SK-N-MC (cell line): ENCODE measurements around the gene POC1A.

Experiments used
- DNase-seq: peaks from one replicate; pipeline ENCODE4 v3.0.0-alpha.2; 2011; ENCODE audit warnings: low read depth, low spot score
- H3K27ac ChIP-seq: fragments of 200-600 bp; sonication (generic); 2 replicates; pipeline ENCODE4 v1.5.1; 2016; ENCODE audit warnings: mixed run types
- H3K36me3 ChIP-seq: fragments of 200-600 bp; sonication (generic); 2 replicates; pipeline ENCODE4 v1.6.1; 2017; ENCODE audit warnings: antibody characterized with exemption, low read length, mixed read lengths; ENCODE audit not compliant: insufficient read depth
- H3K4me3 ChIP-seq: fragments of 200-600 bp; sonication (generic); 2 replicates; pipeline ENCODE4 v1.5.1; 2016
- H3K9ac ChIP-seq: fragments of 200-600 bp; sonication (generic); 2 replicates; pipeline ENCODE4 v1.8.0; 2017; ENCODE audit warnings: mixed run types, mixed read lengths; ENCODE audit not compliant: insufficient read length
- H3K9me3 ChIP-seq: fragments of 200-600 bp; sonication (generic); 2 replicates; pipeline ENCODE4 v1.6.1; 2017; ENCODE audit warnings: low read depth, mild to moderate bottlenecking, antibody characterized with exemption, low read length, moderate library complexity, mixed read lengths
- EZH2 ChIP-seq: fragments of 200-600 bp; sonication (generic); IDR thresholded peaks from one replicate; pipeline ENCODE4 v1.6.1; 2017; ENCODE audit warnings: antibody characterized with exemption
- FOXP2 ChIP-seq: optimal IDR thresholded peaks from 2 replicates; pipeline ENCODE3; 2011; ENCODE audit warnings: mild to moderate bottlenecking, moderate library complexity; ENCODE audit not compliant: insufficient read depth; ENCODE audit errors: extremely low read length, control extremely low read depth
- POLR2AphosphoS5 ChIP-seq: IDR thresholded peaks from 2 replicates; pipeline ENCODE4 v1.6.1; 2012; ENCODE audit warnings: mild to moderate bottlenecking, low read depth, low read length, borderline replicate concordance

POC1A gene

DNA sequence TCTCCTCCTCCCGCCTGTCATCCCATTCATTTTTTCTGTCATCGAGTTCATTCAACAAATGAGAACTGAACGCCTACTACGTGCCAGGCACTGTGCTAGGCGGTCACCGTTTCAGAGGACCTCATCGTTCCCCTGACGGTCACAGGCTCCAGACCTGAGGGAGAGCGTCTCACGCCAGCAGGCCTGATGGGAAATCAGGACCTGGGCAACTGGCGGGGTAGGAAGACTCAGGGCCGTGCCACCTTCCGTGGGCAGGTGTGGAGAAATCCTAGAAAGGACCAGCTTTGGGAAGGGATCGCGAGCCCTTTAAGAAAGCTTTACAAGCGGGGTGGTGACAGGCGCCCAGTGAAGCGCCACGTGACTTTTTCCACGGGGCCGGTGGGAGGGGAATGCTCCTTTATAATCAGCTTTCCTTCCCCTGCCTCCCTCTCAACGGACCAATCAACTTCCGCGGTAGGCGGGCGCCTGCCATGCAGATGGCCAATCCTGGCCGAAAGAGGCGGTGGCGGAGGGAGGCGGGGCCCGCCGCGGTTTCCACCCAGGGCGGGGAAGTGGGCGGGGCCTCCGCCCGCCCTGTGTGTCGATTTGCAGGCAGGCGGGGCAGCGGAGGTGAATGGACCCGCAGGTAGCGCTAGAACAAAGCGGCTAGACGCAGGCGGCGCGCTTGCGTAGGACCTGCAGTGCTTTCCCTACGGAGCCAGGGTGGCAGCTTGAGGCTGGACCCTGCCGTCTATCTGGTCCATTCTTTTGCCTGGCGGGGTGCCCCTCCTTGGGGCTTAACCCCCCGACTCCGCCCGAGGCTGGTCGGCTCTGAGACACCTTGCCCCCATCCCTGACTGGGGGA, 97.0 kb downstream of the POC1A start:
- H3K9me3 ChIP-seq, result no peaks in the 10 kb centered on the region
- TF ChIP-seq POLR2AphosphoS5, result peak; percentile 28; the same call in 1 of the 2 replicates
- TF ChIP-seq EZH2, result no peak
- peaks cover 13% of the 10 kb centered on the region; the same call in 1 of the 2 replicates for H3K36me3 ChIP-seq
- peak; percentile 85 for DNase-seq
- peak overlapping the region; percentile 79 for H3K4me3 ChIP-seq
- peak overlapping the region; percentile 32 for H3K9ac ChIP-seq
- H3K27ac ChIP-seq, result peak overlapping the region; percentile 60; the same call in 1 of the 2 replicates

DNA sequence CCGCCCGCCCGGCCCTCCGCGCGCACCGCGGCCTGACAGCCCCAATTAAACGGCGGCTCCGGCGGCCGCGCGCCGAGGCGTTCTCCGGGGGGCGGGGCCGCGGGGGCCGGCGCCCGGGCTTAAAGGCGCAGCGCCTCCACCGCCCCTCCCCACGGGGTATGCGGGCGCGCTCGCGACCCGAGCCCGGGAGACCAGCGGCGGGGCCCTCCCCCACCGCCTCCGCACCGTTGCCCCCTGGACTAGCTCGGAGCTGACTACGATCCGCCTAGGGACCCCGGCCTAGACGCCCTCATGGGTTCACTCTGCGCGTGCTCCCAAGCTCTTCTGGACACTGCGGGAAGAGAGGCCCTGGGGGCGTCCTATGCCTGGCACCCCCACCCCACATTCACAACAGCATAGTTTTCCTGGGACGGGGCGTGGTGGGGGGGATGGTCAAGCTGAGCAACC, 97.7 kb downstream of the POC1A start, which contains the start of gene DUSP7:
DUSP7 (minus strand) TSS at position 51 of the 447 bp plus-strand sequence. CDS start 205 bp downstream, outside the sequence.
- no peak for DNase-seq
- Histone ChIP-seq H3K4me3 (peak within 1 kb of the TSS; percentile 83), H3K27ac (peak within 1 kb of the TSS; percentile 60; the same call in 1 of the 2 replicates), H3K36me3 (peaks cover 19% of the 10 kb centered on the region; the same call in 1 of the 2 replicates), H3K9me3 (no peaks in the 10 kb centered on the region), H3K9ac (peak within 1 kb of the TSS; percentile 81)
- TF ChIP-seq POLR2AphosphoS5 (no peak), EZH2 (no peak), FOXP2 (no peak)

DNA sequence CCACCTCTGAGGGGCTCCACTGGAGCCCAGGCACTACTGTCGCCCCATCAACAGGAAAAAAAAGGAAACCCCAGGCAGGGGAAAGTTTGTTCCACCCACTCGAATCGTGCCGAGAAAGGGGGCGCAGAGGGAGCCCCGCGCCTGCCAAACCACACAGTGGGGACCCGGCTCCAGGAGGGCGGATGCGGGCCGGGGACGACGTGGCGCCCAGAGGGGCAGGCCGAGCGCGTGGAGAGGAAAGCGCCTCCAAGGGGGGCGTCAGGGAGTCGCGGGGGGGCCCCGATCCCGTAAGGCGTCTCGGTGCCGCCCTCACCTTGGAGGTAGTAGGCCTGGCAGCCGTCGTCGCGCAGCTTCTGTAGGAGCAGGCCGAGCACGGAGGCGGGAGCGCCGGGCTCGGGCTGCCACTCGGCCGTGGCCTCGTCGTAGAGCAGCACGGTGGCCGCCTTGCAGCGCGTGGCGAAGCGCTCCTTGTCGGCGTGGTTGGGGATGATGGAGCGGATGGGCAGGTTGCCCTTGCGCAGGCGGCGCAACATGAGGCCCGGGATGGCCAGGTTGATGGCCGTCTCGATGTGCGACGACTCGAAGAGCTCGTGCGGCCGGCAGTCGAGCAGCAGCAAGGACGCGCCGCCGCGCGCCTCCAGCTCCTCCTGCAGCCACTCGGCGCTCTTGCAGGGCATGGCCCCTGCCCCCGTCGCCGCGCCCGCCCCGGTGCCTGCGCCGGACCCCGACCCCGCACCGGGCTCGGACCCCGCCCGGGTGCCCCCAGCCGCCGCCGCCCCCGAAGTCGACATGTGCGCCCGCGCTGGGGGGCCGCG, 98.5 kb downstream of the POC1A start:
- peak overlapping the region; percentile 81 for H3K9ac ChIP-seq
- no peak for DNase-seq
- TF ChIP-seq FOXP2 (no peak), POLR2AphosphoS5 (peak; percentile 11; the same call in 1 of the 2 replicates)
- H3K27ac ChIP-seq, result no peak overlapping the region
- H3K9me3 ChIP-seq, result no peaks in the 10 kb centered on the region
- H3K36me3 ChIP-seq, result peaks cover 27% of the 10 kb centered on the region; the same call in 1 of the 2 replicates
- peak overlapping the region; percentile 83 for H3K4me3 ChIP-seq

DNA sequence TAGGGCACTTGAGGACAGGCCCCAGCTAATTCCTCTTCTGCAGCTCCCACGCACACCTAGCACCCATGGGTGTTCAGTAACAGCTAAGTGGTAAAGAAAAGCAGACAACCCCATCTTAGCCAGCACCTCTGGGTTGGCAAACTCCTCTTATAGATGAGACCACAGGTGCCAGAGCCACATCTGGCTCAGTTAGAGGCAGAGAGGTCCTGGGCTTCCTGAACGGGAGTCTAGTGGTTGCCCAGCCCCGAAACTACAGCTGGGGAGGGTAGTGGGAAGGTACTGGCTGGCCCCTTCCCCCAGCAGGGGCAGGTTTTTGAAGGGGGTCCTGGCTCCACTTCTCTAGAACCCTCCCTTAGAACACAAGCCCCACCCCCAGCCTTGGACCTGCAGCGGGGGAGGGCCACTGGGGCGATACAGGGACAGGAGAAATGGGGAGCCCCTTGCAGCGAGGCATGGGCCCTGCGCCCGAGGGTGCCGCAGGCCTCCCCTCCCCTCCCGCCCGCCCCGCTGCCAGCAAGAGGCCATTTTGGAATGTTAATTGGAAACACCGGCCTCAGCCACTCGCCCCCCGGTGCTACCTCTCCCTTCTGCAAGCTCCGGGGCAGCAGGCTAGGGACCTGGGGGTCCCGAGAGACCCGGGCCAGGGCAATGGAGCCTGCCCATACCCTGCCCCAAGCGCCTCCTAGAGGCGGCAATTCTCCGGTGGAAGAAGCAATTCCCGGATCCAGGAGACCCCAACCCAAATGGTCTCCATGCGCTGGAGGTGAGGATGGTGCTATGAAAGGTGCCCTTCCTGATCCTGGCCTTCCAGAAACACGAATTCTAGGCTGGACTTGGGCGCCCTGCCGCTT, 99.3 kb downstream of the POC1A start:
- Histone ChIP-seq H3K36me3 (peaks cover 28% of the 10 kb centered on the region; the same call in 1 of the 2 replicates), H3K4me3 (peak overlapping the region; percentile 83), H3K9ac (peak overlapping the region; percentile 81), H3K27ac (no peak overlapping the region), H3K9me3 (no peaks in the 10 kb centered on the region)
- TF ChIP-seq POLR2AphosphoS5 (no peak), EZH2 (no peak), FOXP2 (no peak)
- DNase-seq, result no peak

DNA sequence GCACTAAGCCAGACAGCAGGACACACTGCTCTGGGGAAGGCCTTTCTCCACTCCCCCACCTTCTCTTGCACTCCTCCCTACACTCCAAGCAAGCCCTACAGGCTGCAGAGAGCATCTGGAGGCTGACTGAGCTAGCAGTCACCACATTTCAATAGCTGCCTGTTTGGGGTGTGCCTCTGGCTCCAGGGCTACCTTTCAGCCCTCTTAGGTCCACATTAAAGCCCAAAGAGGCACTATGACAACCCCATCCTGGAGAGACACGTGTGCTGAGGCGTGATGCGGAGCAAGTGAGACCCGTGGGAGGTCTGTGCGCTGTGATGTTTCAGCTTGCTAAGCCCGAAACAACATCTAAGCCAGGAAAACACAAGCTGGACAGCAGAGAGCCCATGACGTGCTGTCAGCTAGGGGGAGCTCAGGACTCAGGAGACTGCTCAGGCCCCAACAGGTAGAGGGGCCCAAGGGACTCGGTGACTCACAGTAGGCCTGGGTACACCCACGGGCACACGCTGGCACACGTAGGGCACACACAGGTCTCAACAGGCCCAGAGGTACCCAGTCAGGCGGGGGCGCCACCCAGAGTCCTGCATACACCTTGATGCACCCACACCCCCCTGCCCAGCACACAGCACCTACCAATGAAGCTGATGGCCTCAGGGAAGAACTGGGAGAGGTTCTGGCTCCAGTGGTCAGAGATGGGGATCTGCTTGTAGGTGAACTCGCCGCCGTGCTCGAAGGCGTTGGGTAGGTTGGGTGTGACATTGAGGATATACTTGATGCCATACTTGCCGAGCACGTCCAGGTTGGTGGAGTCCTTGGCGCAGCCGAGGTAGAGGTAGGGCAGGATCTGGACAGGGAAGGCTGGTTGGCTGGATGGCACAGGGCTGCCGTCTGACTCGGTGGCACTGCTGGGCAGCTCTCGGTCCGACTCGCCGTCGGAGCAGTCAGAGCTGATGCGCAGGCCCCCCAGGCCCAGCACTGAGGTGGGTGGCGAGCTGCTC, 100.6 kb downstream of the POC1A start:
- Histone ChIP-seq H3K4me3 (peak overlapping the region; percentile 83), H3K9ac (no peak overlapping the region), H3K9me3 (no peaks in the 10 kb centered on the region), H3K36me3 (peaks cover 28% of the 10 kb centered on the region; the same call in 1 of the 2 replicates), H3K27ac (peak overlapping the region; percentile 9; the same call in 1 of the 2 replicates)
- TF ChIP-seq FOXP2, result no peak
- TF ChIP-seq EZH2, result no peak
- TF ChIP-seq POLR2AphosphoS5, result no peak
- no peak for DNase-seq

DNA sequence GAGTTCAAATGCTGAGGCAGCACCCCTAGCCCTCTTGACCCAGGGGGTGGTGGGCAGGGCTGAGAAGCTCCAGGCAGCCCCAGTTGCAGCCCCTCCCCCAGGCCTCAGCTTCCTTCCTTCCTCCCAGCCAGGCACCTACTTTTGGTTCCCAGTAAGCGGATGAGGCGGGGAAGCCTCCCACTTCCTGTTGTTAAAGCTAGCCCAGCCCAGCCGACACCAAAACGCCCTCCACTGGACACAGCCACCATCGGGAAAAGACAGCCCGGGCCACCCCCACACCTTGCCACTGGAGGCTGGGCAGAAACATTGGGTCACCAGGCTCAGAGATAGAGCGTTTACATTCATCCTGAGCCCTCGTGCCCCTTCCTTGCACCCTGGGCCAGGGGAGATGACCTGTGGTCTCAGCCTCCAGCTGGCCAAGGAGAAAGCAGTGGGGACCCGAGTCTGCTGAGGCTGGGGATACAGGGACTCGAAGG, 101.4 kb downstream of the POC1A start:
- Histone ChIP-seq H3K9ac (no peak overlapping the region), H3K36me3 (peaks cover 28% of the 10 kb centered on the region; the same call in 1 of the 2 replicates), H3K9me3 (no peaks in the 10 kb centered on the region), H3K27ac (no peak overlapping the region; the same call in 1 of the 2 replicates), H3K4me3 (peak overlapping the region; percentile 83)
- DNase-seq, result no peak
- peak; percentile 36 for TF ChIP-seq POLR2AphosphoS5
- TF ChIP-seq EZH2, result no peak
- TF ChIP-seq FOXP2, result no peak
